K562 (cell line): ENCODE results near the gene TMPRSS11A. TPM values are rescaled to one million over a fixed set of nuclear protein-coding genes. Genes with fewer than 3 reads are reported as not detected.

ENCODE experiments used
- ATAC-seq: fragments of 200-7000 bp; cut with Tn5 transposase; 3 replicates; pipeline ENCODE4 v1.9.1; 2020; ENCODE audit warnings: moderate library complexity
- BruUV-seq: library from RNA; stranded (reverse); fragments of 400-500 nt; replicated peaks from 2 replicates; lab custom pipeline; 2021; lab: Mats Ljungman, UMichigan
- CTCF ChIA-PET: fragments of 300-600 bp; formaldehyde crosslinking; extraction: SDS; loops from one replicate; lab custom pipeline; 2021; ENCODE audit warnings: low intra/inter-chr PET ratio; lab: Yijun Ruan, JAX
- POLR2A ChIA-PET: fragments of 300-600, 350-650 bp; sonication (Branson Sonifier 250); formaldehyde crosslinking; extraction: SDS; loops from one replicate; lab custom pipeline; 2021; ENCODE audit warnings: antibody characterized with exemption, inconsistent platforms; lab: Yijun Ruan, JAX
- DNase-seq, 4 experiments: peaks; one replicate each; pipeline versions ENCODE4 v3.0.0 to v3.0.0-alpha.2; 2011 to 2018; ENCODE audit warnings: low spot score in 3 of 4, mixed read lengths in 3 of 4; ENCODE audit errors: extremely low read depth in 1 of 4
- FAIRE-seq: peaks from 2 replicates; lab custom pipeline; 2011; peaks lifted over from hg19 to GRCh38; lab: Jason Lieb, UNC
- H2AFZ ChIP-seq: 2 replicates; pipeline ENCODE4 v1.6.0; 2011; ENCODE audit warnings: low read depth, low read length, control low read depth, inconsistent platforms
- H3K27ac ChIP-seq: fragments of 200-600 bp; 3 replicates; pipeline ENCODE4 v1.8.0; 2011; ENCODE audit warnings: low read depth, mild to moderate bottlenecking, control low read depth, inconsistent platforms, low read length, moderate library complexity, mixed read lengths; ENCODE audit errors: extremely low read depth
- H3K27me3 ChIP-seq, 2 experiments: fragments of 300-600 bp in 1 of 2; 2 replicates in 1 of 2; 3 replicates in 1 of 2; pipeline versions ENCODE4 v1.6.0 to v1.8.0; 2011; ENCODE audit warnings: inconsistent platforms in 2 of 2, low read length in 2 of 2, mild to moderate bottlenecking in 1 of 2, mixed read lengths in 1 of 2, moderate library complexity in 1 of 2; ENCODE audit not compliant: control insufficient read depth in 2 of 2, insufficient read depth in 2 of 2
- H3K36me3 ChIP-seq: fragments of 300-600 bp; 3 replicates; pipeline ENCODE4 v1.8.0; 2011; ENCODE audit warnings: mild to moderate bottlenecking, low read length, inconsistent platforms; ENCODE audit not compliant: control insufficient read depth, insufficient read depth
- H3K4me1 ChIP-seq, 2 experiments: fragments of 200-600 bp in 1 of 2; replicated peaks in 1 of 2; 2 replicates in 1 of 2; 3 replicates in 1 of 2; pipeline versions ENCODE4 v1.5.1 to v1.8.0; 2011; ENCODE audit warnings: inconsistent platforms in 2 of 2, low read length in 2 of 2, mild to moderate bottlenecking in 1 of 2, mixed read lengths in 1 of 2, moderate library complexity in 1 of 2; ENCODE audit not compliant: control insufficient read depth in 2 of 2, insufficient read depth in 2 of 2
- H3K4me2 ChIP-seq: 2 replicates; pipeline ENCODE4 v1.6.1; 2011; ENCODE audit warnings: low read length, control low read depth, inconsistent platforms, mixed read lengths; ENCODE audit not compliant: insufficient read depth
- H3K4me3 ChIP-seq: fragments of 200-600 bp; sonication (generic), shearing (Covaris generic); 2 replicates; pipeline ENCODE4 v1.5.1; 2016; ENCODE audit warnings: control low read depth, inconsistent platforms
- H3K79me2 ChIP-seq: fragments of 200-600 bp; 3 replicates; pipeline ENCODE4 v1.8.0; 2011; ENCODE audit warnings: low read length, inconsistent platforms; ENCODE audit not compliant: control insufficient read depth, insufficient read depth
- H3K9ac ChIP-seq, 2 experiments: 2 replicates each; pipeline versions ENCODE4 v1.6.0 to v1.6.1; 2011; ENCODE audit warnings: low read depth in 2 of 2, low read length in 2 of 2, control low read depth in 1 of 2, inconsistent platforms in 1 of 2, mild to moderate bottlenecking in 1 of 2, mixed read lengths in 1 of 2; ENCODE audit not compliant: insufficient read depth in 1 of 2
- H3K9me1 ChIP-seq: one replicate; pipeline ENCODE4 v1.6.0; 2011; ENCODE audit warnings: inconsistent platforms, mild to moderate bottlenecking, low read length, moderate library complexity; ENCODE audit not compliant: control insufficient read depth, insufficient read depth
- H3K9me3 ChIP-seq: replicated peaks from 2 replicates; pipeline ENCODE4 v1.5.1; 2011; ENCODE audit warnings: low read depth, low read length, inconsistent platforms; ENCODE audit not compliant: control insufficient read depth, insufficient read depth
- H4K20me1 ChIP-seq: replicated peaks from 2 replicates; pipeline ENCODE4 v1.6.1; 2011; ENCODE audit warnings: low read length, inconsistent platforms, mixed read lengths; ENCODE audit not compliant: control insufficient read depth, insufficient read depth
- ATF3 ChIP-seq, 2 experiments: fragments of 450-650 bp in 1 of 2; sonication (generic) in 1 of 2; formaldehyde crosslinking in 1 of 2; IDR thresholded peaks in 1 of 2; conservative IDR thresholded peaks in 1 of 2; 2 replicates each; pipeline versions ENCODE4 v1.6.1 to v1.8.1; 2016 to 2023; ENCODE audit warnings: mild to moderate bottlenecking in 2 of 2, moderate library complexity in 2 of 2, inconsistent platforms in 1 of 2, missing genetic modification reagents in 1 of 2
- FIP1L1 ChIP-seq: fragments of 200-400 bp; formaldehyde crosslinking; IDR thresholded peaks from 2 replicates; pipeline ENCODE4 v1.6.1; 2018; ENCODE audit warnings: mild to moderate bottlenecking, low read depth, low read length; ENCODE audit not compliant: poor library complexity, severe bottlenecking
- GTF2E2 ChIP-seq: fragments of 200-800 bp; sonication (Bioruptor generic); IDR thresholded peaks from 2 replicates; pipeline ENCODE4 v1.6.1; 2016; ENCODE audit warnings: missing genetic modification characterization, missing compliant biosample characterization
- HDAC3 ChIP-seq: fragments of 450-650 bp; IDR thresholded peaks from 2 replicates; pipeline ENCODE4 v1.6.1; 2018; ENCODE audit warnings: borderline replicate concordance, mild to moderate bottlenecking, moderate library complexity; ENCODE audit not compliant: partially characterized antibody
- HMBOX1 ChIP-seq: sonication (generic); IDR thresholded peaks from 2 replicates; pipeline ENCODE4 v1.6.1; 2016
- HOMEZ ChIP-seq: fragments of 250-450 bp; sonication (Bioruptor Pico); IDR thresholded peaks from 2 replicates; pipeline ENCODE4 v1.4.0; 2020; ENCODE audit warnings: mild to moderate bottlenecking, moderate library complexity
- MEF2A ChIP-seq: IDR thresholded peaks from 2 replicates; pipeline ENCODE4 v1.6.1; 2011; ENCODE audit warnings: low read depth, mild to moderate bottlenecking, low read length, moderate library complexity; ENCODE audit not compliant: control insufficient read depth
- PML ChIP-seq: IDR thresholded peaks from 2 replicates; pipeline ENCODE4 v1.6.1; 2012; ENCODE audit warnings: low read length, inconsistent platforms
- ZMIZ1 ChIP-seq, 2 experiments: fragments of 150-350 bp in 1 of 2; IDR thresholded peaks; 2 replicates each; pipeline ENCODE4 v1.6.1; 2012 to 2016; ENCODE audit warnings: low read depth in 2 of 2, low read length in 2 of 2, mild to moderate bottlenecking in 1 of 2, moderate library complexity in 1 of 2
- WGBS: fragments of 100-300 bp; shearing (Covaris generic); methylation state at CpG from one replicate; pipeline ENCODE4 v1.1.6; 2016; ENCODE audit warnings: low coverage, mixed read lengths; ENCODE audit not compliant: insufficient coverage; ENCODE audit errors: missing lambda C conversion rate; 5-methylcytosine and 5-hydroxymethylcytosine counted together
- in situ Hi-C: fragments of 300-500 bp; cut with MboI; formaldehyde crosslinking; loops from 4 replicates; pipeline ENCODE4 v1.15.0; 2018; ENCODE audit warnings: inconsistent platforms, mixed read lengths
- intact Hi-C: fragments of 100-400 bp; cut with micrococcal nuclease; formaldehyde crosslinking; loops from 2 replicates; pipeline ENCODE4 v1.14.2; 2022
- polyA plus RNA-seq, 8 experiments: library from polyadenylated mRNA; depleted of rRNA in 4 of 8; stranded (reverse) in 5 of 8; unstranded in 3 of 8; fragments of >200 nt; fragmentation: Nextera tagmentation in 2 of 8; fragmentation: Illumina TruSeq in 1 of 8; extraction: Ambion mirVana in 2 of 8; extraction: Trizol in 1 of 8; gene quantifications; 2 replicates each; pipeline versions ENCODE4 v1.2.1 to v1.2.3, GENCODE V29; 2011 to 2014; ENCODE audit warnings: inconsistent platforms in 1 of 8, missing spikeins in 1 of 8
- total RNA-seq, 7 experiments: library from RNA; depleted of rRNA in 6 of 7; stranded (reverse); fragments of >200 nt in 6 of 7; fragmentation: Illumina TruSeq in 2 of 7; extraction: Trizol in 2 of 7; gene quantifications; 2 replicates each; pipeline versions ENCODE4 v1.2.1 to v1.2.3, GENCODE V29; 2011 to 2021; ENCODE audit warnings: low replicate concordance in 1 of 7

The TMPRSS11A gene
- total and polyA plus RNA-seq, 9 of the 15 experiments (the other 6 are each of a cell fraction or from before 2014, with no cell fraction given): not detected

- no TSS peak for BruUV-seq
- Histone ChIP-seq H3K4me2 (no peak overlapping the region), H3K27me3 (no peaks in the 10 kb centered on the region), H3K79me2 (no peaks in the 10 kb centered on the region), H2AFZ (no peak overlapping the region), H3K9me1 (no peaks in the 10 kb centered on the region), H3K27ac (no peak overlapping the region), H3K4me3 (no peak overlapping the region), H4K20me1 (no peaks in the 10 kb centered on the region), H3K4me1 (no peaks in the 10 kb centered on the region), H3K36me3 (no peaks in the 10 kb centered on the region), H3K9ac (no peak overlapping the region), H3K9me3 (no peaks in the 10 kb centered on the region)
- FAIRE-seq (no peak), ATAC-seq (no peak), DNase-seq (no peak)
- TF ChIP-seq ZMIZ1 (IDR thresholded peaks at IDR 0.05; ENCODE audit: low read depth in 2 of 2, low read length in 2 of 2): no peak
- TF ChIP-seq PML: no peak
- no peak for TF ChIP-seq MEF2A
- no peak for TF ChIP-seq ATF3 (IDR thresholded peaks at IDR 0.05)
- no peak for TF ChIP-seq ATF3 (CRISPR knock-in tag; conservative IDR thresholded peaks at IDR 0.05)
- TF ChIP-seq GTF2E2 (tag): no peak
- TF ChIP-seq FIP1L1: no peak
- TF ChIP-seq HDAC3: no peak
- TF ChIP-seq HMBOX1: no peak
- no peak for TF ChIP-seq HOMEZ (CRISPR knock-in tag)
- CTCF ChIA-PET: no interaction called here
- in situ Hi-C loops: no loop called here
- intact Hi-C loops: no loop called here
- under 1% methylated on average over 5 of the region's 5 CpGs for WGBS
- POLR2A ChIA-PET: no interaction called here
Measured at GRCh38 chr4:67883458-67883857, 79.8 kb downstream of the TMPRSS11A start.
